PFSK-1 (cell line): ENCODE measurements around the gene ANKS1B.

Source experiments
- FOXP2 ChIP-seq: optimal IDR thresholded peaks from 2 replicates; pipeline ENCODE3; 2011; ENCODE audit warnings: borderline replicate concordance, control low read depth, inconsistent platforms; ENCODE audit not compliant: insufficient read depth; ENCODE audit errors: extremely low read length, extremely low read depth
- POLR2AphosphoS5 ChIP-seq: IDR thresholded peaks from 2 replicates; pipeline ENCODE4 v1.6.1; 2012; ENCODE audit warnings: low read depth, mild to moderate bottlenecking, control low read depth, low read length, moderate library complexity
- SIN3A ChIP-seq: IDR thresholded peaks from 2 replicates; pipeline ENCODE4 v1.6.1; 2012; ENCODE audit warnings: mild to moderate bottlenecking, low read length, moderate library complexity, borderline replicate concordance; ENCODE audit not compliant: insufficient read depth
- TAF1 ChIP-seq: IDR thresholded peaks from 2 replicates; pipeline ENCODE4 v1.6.1; 2012; ENCODE audit warnings: low read length, control low read depth, borderline replicate concordance; ENCODE audit not compliant: insufficient read depth
- TF ChIP-seq, protein P1 (sequence below), 2 experiments: IDR thresholded peaks; 2 replicates each; pipeline versions ENCODE4 v1.6.1 to v1.8.0; 2011 to 2012; ENCODE audit warnings: low read depth in 2 of 2, low read length in 2 of 2, control low read depth in 1 of 2, inconsistent platforms in 1 of 2, mild to moderate bottlenecking in 1 of 2, moderate library complexity in 1 of 2; ENCODE audit not compliant: insufficient read depth in 1 of 2

ANKS1B gene

DNA sequence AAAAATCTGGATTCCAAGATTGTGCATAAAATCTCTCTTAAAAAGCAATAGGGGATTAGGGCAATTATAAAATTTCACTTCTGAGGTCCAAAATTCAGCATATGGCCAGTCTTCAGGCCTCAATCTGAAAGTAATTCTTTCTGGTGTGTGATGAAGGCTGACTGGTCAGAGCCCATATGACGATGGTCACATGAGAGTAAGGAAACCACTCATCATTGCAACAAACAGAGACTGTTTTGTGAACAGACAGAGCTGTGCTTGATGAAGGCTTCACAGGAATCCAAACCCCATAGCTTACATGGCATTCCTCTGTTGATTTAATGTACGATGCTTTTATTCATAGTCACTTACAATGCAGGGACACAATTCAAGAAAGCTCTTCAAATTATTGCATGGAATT, 1101.5 kb downstream of the ANKS1B start:
- TF ChIP-seq SIN3A (no peak), TAF1 (no peak), POLR2AphosphoS5 (no peak), FOXP2 (no peak)
- TF ChIP-seq, protein P1, sequence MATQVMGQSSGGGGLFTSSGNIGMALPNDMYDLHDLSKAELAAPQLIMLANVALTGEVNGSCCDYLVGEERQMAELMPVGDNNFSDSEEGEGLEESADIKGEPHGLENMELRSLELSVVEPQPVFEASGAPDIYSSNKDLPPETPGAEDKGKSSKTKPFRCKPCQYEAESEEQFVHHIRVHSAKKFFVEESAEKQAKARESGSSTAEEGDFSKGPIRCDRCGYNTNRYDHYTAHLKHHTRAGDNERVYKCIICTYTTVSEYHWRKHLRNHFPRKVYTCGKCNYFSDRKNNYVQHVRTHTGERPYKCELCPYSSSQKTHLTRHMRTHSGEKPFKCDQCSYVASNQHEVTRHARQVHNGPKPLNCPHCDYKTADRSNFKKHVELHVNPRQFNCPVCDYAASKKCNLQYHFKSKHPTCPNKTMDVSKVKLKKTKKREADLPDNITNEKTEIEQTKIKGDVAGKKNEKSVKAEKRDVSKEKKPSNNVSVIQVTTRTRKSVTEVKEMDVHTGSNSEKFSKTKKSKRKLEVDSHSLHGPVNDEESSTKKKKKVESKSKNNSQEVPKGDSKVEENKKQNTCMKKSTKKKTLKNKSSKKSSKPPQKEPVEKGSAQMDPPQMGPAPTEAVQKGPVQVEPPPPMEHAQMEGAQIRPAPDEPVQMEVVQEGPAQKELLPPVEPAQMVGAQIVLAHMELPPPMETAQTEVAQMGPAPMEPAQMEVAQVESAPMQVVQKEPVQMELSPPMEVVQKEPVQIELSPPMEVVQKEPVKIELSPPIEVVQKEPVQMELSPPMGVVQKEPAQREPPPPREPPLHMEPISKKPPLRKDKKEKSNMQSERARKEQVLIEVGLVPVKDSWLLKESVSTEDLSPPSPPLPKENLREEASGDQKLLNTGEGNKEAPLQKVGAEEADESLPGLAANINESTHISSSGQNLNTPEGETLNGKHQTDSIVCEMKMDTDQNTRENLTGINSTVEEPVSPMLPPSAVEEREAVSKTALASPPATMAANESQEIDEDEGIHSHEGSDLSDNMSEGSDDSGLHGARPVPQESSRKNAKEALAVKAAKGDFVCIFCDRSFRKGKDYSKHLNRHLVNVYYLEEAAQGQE (IDR thresholded peaks at IDR 0.05; ENCODE audit: insufficient read depth in 1 of 2, low read depth in 2 of 2, low read length in 2 of 2), result no peak

DNA sequence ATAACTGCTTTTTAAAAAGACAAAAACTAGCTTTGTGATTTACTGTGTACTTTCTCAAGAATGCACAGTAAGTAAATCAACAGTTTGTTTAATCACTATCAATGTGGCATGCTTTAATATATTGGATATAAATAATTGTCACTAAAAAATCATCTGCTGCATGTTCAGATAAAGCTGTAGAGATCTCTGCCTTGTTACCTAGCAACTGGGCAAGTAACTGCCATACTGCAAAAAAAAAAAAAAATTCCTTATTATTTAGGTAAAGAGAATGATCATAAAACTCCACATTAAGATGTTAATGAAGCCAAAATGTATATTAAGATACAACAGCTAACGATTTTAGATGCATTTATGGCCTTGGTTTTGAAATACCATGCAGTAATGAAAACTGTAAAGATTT, 1102.2 kb downstream of the ANKS1B start:
- TF ChIP-seq FOXP2, result no peak
- TF ChIP-seq TAF1, result no peak
- TF ChIP-seq SIN3A, result no peak
- no peak for TF ChIP-seq POLR2AphosphoS5
- TF ChIP-seq, protein P1 (IDR thresholded peaks at IDR 0.05; ENCODE audit: insufficient read depth in 1 of 2, low read depth in 2 of 2, low read length in 2 of 2), result no peak

DNA sequence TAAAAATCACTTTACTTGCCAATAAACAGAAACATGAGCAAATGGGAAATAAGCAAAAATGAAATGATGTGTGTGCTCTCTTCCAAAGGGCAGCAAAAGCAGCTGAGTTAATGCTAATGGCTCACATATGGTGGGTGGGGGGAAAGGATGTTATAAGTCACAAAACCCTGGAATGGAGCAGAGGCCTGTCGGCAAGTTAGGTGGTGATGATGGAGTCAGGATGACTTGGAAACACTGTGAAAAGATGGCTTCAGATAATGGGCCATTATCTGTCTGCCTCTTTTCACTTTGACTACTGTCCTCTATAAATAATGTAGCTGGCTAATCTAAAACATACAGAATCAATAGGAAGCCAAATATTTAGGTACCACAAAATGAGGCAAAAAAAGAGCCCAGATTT, 1111.0 kb downstream of the ANKS1B start:
- TF ChIP-seq SIN3A (no peak), POLR2AphosphoS5 (no peak), FOXP2 (no peak), TAF1 (no peak)
- TF ChIP-seq, protein P1 (IDR thresholded peaks at IDR 0.05; ENCODE audit: insufficient read depth in 1 of 2, low read depth in 2 of 2, low read length in 2 of 2), result no peak

DNA sequence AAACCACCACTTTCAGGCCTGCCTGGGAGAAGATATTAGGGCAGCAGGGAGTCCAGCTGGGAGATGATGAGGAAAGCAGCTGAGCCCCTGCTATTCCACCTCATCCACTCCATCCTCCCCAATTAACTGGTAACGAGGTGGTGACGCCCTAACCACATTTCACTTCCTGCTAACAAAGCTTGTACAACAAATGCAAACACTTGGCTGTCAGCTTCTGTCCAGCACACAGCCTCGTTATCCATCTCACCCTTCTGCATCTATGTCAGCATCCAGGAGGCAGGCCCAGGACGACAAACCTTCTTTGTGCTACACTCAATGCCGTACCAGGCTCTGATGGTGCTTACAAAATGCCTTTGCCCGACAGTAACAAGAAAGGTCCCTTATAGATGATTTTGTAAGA, 1114.2 kb downstream of the ANKS1B start:
- TF ChIP-seq, protein P1 (IDR thresholded peaks at IDR 0.05; ENCODE audit: insufficient read depth in 1 of 2, low read depth in 2 of 2, low read length in 2 of 2), result peak in 1 of 2 experiments; percentile 83; a peak in 2 of 4 replicates
- no peak for TF ChIP-seq FOXP2

DNA sequence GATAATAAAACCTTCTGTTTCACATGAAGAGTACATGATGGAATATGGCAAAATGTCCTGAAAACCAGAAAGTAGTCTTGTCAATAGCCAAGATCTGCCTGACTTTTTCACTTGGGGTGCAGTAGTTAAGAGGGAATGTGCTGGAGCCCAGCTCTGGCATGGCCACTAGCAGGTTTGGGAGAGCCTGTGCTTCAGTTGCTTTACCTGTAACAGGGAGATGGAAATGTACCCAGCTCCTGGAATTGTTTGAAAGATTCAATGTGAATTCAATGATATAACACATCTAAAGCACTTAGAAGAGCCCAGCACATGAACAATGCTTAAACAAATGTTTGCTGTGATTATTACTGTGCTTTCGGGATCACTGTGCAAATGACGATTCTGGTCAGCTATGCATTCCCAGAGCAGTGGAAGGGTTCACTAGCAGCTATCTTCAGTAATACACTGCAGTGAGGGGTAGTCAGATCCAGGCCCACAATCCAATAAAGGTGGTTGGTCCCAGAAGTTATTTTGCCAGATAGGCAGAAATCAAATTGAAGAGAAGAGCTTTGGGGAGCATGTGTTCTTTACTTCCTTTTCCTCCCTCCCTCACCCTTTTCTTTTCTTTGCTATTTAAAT, 1114.7 kb downstream of the ANKS1B start:
- no peak for TF ChIP-seq POLR2AphosphoS5
- TF ChIP-seq SIN3A, result no peak
- TF ChIP-seq, protein P1 (IDR thresholded peaks at IDR 0.05; ENCODE audit: insufficient read depth in 1 of 2, low read depth in 2 of 2, low read length in 2 of 2), result no peak
- no peak for TF ChIP-seq FOXP2
- no peak for TF ChIP-seq TAF1
